ENCODE results near the gene CPLANE1. TPM values are rescaled to one million over a fixed set of nuclear protein-coding genes. Genes with fewer than 3 reads are reported as not detected.

CPLANE1 gene
- total RNA-seq, 1 donor from 2014 or later: 20.7 TPM

- H3K9me3 ChIP-seq: no peaks in the 10 kb centered on the region
- ATAC-seq (no peak), DNase-seq (no peak)
- no peaks in the 10 kb centered on the region for H3K4me1 ChIP-seq
- H3K27me3 ChIP-seq (ENCODE audit: low read depth): no peaks in the 10 kb centered on the region
- no peak overlapping the region for H3K27ac ChIP-seq
- TF ChIP-seq CTCF (IDR thresholded peaks at IDR 0.05): no peak
- intact Hi-C loops (cut with DNase I): no loop called here
- H3K36me3 ChIP-seq: peaks cover 84% of the 10 kb centered on the region
- H3K4me3 ChIP-seq: no peak overlapping the region
Observed at GRCh38 chr5:37190592-37190991, 58.6 kb downstream of the CPLANE1 start.

- intact Hi-C loops (cut with DNase I): no loop called here
- no peaks in the 10 kb centered on the region for H3K9me3 ChIP-seq
- no peak overlapping the region for H3K27ac ChIP-seq
- no peaks in the 10 kb centered on the region for H3K4me1 ChIP-seq
- H3K36me3 ChIP-seq: peaks cover 82% of the 10 kb centered on the region
- ATAC-seq: no peak
- no peaks in the 10 kb centered on the region for H3K27me3 ChIP-seq (ENCODE audit: low read depth)
- DNase-seq: no peak
- H3K4me3 ChIP-seq: no peak overlapping the region
- no peak for TF ChIP-seq CTCF (IDR thresholded peaks at IDR 0.05)
Observed at GRCh38 chr5:37189355-37189754, 59.8 kb downstream of the CPLANE1 start.

GRCh38 chr5:37187465-37187977 lies 61.7 kb downstream of the CPLANE1 start:
- no peak for TF ChIP-seq CTCF (IDR thresholded peaks at IDR 0.05)
- Histone ChIP-seq H3K27me3 (ENCODE audit: low read depth) (no peaks in the 10 kb centered on the region), H3K36me3 (peaks cover 90% of the 10 kb centered on the region), H3K27ac (no peak overlapping the region), H3K4me3 (no peak overlapping the region), H3K9me3 (no peaks in the 10 kb centered on the region), H3K4me1 (no peaks in the 10 kb centered on the region)
- no peak for ATAC-seq
- intact Hi-C loops (cut with DNase I): no loop called here
- DNase-seq: no peak

GRCh38 chr5:37184748-37185364 lies 64.3 kb downstream of the CPLANE1 start:
- Histone ChIP-seq H3K9me3 (no peaks in the 10 kb centered on the region), H3K4me1 (no peaks in the 10 kb centered on the region), H3K27ac (no peak overlapping the region), H3K36me3 (peaks cover 78% of the 10 kb centered on the region), H3K27me3 (ENCODE audit: low read depth) (no peaks in the 10 kb centered on the region), H3K4me3 (no peak overlapping the region)
- DNase-seq (no peak), ATAC-seq (no peak)
- intact Hi-C loops (cut with DNase I): no loop called here
- no peak for TF ChIP-seq CTCF (IDR thresholded peaks at IDR 0.05)

GRCh38 chr5:37182667-37183066 lies 66.5 kb downstream of the CPLANE1 start:
- H3K4me3 ChIP-seq: no peak overlapping the region
- intact Hi-C loops (cut with DNase I): no loop called here
- H3K9me3 ChIP-seq: no peaks in the 10 kb centered on the region
- TF ChIP-seq CTCF (IDR thresholded peaks at IDR 0.05): no peak
- DNase-seq (no peak), ATAC-seq (no peak)
- H3K27ac ChIP-seq: no peak overlapping the region
- no peaks in the 10 kb centered on the region for H3K4me1 ChIP-seq
- peaks cover 84% of the 10 kb centered on the region for H3K36me3 ChIP-seq
- no peaks in the 10 kb centered on the region for H3K27me3 ChIP-seq (ENCODE audit: low read depth)
